HL-60 (cell line): ENCODE measurements around the gene SRCIN1.

ENCODE experiments used
- DNase-seq, 2 experiments: peaks; one replicate each; pipeline ENCODE4 v3.0.0-alpha.2; 2010 to 2020; ENCODE audit warnings: low read depth in 1 of 2, low spot score in 1 of 2
- H3K27ac ChIP-seq: fragments of 250-450 bp; sonication (Bioruptor Pico); replicated peaks from 2 replicates; pipeline ENCODE4 v1.5.1; 2020; ENCODE audit warnings: mild to moderate bottlenecking, moderate library complexity
- H3K27me3 ChIP-seq: fragments of 250-450 bp; sonication (Bioruptor Pico); 2 replicates; pipeline ENCODE4 v1.5.1; 2021; ENCODE audit warnings: mild to moderate bottlenecking, moderate library complexity; ENCODE audit not compliant: insufficient read depth, poor library complexity, severe bottlenecking
- H3K4me3 ChIP-seq: replicated peaks from 2 replicates; pipeline ENCODE4 v1.5.1; 2011; ENCODE audit warnings: mild to moderate bottlenecking, control low read depth, low read length; ENCODE audit not compliant: insufficient read depth
- CTCF ChIP-seq: IDR thresholded peaks from one replicate; pipeline ENCODE4 v1.5.1; 2011; ENCODE audit warnings: low read length, control low read depth, inconsistent platforms; ENCODE audit not compliant: insufficient read depth
- GABPA ChIP-seq: IDR thresholded peaks from 2 replicates; pipeline ENCODE4 v1.6.1; 2012; ENCODE audit warnings: low read depth
- POLR2AphosphoS5 ChIP-seq: IDR thresholded peaks from 2 replicates; pipeline ENCODE4 v1.6.1; 2012; ENCODE audit warnings: low read depth
- SPI1 ChIP-seq: IDR thresholded peaks from 2 replicates; pipeline ENCODE4 v1.6.1; 2012; ENCODE audit warnings: low read depth, mild to moderate bottlenecking, borderline replicate concordance
- TF ChIP-seq, protein P1 (sequence below): IDR thresholded peaks from 2 replicates; pipeline ENCODE4 v1.6.1; 2012; ENCODE audit warnings: low read depth; ENCODE audit not compliant: insufficient replicate concordance

The SRCIN1 gene

GRCh38 chr17:38566666-38567031 lies 39.1 kb downstream of the SRCIN1 start:
- no peak for DNase-seq
- H3K27ac ChIP-seq = no peak overlapping the region
- no peak overlapping the region for H3K4me3 ChIP-seq
- TF ChIP-seq CTCF = no peak
- TF ChIP-seq, protein P1, sequence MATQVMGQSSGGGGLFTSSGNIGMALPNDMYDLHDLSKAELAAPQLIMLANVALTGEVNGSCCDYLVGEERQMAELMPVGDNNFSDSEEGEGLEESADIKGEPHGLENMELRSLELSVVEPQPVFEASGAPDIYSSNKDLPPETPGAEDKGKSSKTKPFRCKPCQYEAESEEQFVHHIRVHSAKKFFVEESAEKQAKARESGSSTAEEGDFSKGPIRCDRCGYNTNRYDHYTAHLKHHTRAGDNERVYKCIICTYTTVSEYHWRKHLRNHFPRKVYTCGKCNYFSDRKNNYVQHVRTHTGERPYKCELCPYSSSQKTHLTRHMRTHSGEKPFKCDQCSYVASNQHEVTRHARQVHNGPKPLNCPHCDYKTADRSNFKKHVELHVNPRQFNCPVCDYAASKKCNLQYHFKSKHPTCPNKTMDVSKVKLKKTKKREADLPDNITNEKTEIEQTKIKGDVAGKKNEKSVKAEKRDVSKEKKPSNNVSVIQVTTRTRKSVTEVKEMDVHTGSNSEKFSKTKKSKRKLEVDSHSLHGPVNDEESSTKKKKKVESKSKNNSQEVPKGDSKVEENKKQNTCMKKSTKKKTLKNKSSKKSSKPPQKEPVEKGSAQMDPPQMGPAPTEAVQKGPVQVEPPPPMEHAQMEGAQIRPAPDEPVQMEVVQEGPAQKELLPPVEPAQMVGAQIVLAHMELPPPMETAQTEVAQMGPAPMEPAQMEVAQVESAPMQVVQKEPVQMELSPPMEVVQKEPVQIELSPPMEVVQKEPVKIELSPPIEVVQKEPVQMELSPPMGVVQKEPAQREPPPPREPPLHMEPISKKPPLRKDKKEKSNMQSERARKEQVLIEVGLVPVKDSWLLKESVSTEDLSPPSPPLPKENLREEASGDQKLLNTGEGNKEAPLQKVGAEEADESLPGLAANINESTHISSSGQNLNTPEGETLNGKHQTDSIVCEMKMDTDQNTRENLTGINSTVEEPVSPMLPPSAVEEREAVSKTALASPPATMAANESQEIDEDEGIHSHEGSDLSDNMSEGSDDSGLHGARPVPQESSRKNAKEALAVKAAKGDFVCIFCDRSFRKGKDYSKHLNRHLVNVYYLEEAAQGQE = no peak
- H3K27me3 ChIP-seq = peaks cover 56% of the 10 kb centered on the region

DNA sequence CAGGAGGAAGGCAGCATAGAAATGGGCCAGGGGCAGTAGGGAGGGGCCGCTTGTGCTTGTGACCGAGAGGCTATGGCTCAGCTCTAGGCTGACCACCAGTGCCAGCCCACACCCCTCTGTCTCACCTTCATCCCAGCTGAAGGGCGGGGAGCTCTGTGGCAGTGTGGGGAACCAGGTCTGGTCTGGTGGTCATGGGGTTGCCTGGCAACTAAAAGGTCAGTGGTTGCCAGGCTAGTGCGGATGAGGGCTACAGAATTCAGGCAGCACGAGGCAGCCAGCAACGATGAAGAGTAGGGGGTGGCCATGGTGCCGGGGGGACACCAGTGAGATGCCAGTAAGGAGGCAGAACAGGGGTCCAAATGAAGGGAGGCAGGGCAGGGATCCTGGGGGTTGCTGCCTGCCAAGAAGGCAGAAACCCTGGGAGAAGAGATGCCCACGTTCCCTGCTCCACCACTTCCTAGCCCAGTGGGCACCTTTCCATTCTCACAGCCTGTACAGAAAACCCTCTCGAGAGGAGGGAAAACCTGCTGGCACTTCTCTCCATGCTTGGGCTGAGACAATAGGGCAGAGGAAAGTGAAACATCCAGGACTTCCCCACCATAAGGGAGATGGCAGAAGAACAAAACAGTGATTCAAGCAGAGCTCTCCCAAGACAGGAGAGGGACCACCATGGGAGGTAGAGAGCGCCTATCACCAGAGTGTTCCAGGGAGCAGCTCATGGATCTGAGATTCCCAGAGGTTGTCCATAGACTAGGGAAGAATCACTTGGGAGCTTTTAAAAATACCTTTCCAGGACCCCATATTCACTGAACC lies 39.7 kb downstream of the SRCIN1 start:
- no peak for TF ChIP-seq CTCF
- no peak for TF ChIP-seq SPI1
- TF ChIP-seq GABPA = no peak
- TF ChIP-seq, protein P1 = no peak
- no peak for TF ChIP-seq POLR2AphosphoS5
- DNase-seq = no peak
- Histone ChIP-seq H3K4me3 (no peak overlapping the region), H3K27ac (no peak overlapping the region), H3K27me3 (peaks cover 55% of the 10 kb centered on the region)

DNA sequence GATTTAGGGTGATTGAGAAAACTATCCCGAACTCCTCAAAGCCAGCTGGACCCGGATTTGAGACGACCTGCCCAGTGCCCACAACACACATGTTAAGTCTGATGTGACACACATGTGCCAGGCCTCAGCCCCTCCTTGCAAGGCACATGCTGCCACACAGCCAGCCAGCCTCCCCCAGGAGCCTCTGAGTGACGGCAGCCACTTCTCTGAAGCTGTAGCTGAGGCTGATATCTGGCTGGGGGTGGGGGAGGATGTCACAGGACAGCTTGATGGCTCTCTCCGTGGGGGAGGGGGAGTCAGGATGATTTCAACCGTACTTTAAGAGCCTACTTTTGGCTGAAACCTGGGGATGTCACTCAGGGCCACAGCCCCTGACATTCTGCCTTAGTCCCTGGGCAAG lies 40.9 kb downstream of the SRCIN1 start:
- TF ChIP-seq, protein P1 = no peak
- TF ChIP-seq GABPA (no peak), SPI1 (no peak), CTCF (no peak)
- DNase-seq = no peak
- no peak overlapping the region for H3K4me3 ChIP-seq
- peaks cover 55% of the 10 kb centered on the region for H3K27me3 ChIP-seq
- H3K27ac ChIP-seq = no peak overlapping the region
